Suppressor macrophage treated with lipopolysaccharide for 4 hours (primary cell): ENCODE data around the gene GGA1.

Experiments used
- DNase-seq: peaks from one replicate; pipeline ENCODE4 v3.0.0-alpha.2; 2020

GGA1 gene, protein sequence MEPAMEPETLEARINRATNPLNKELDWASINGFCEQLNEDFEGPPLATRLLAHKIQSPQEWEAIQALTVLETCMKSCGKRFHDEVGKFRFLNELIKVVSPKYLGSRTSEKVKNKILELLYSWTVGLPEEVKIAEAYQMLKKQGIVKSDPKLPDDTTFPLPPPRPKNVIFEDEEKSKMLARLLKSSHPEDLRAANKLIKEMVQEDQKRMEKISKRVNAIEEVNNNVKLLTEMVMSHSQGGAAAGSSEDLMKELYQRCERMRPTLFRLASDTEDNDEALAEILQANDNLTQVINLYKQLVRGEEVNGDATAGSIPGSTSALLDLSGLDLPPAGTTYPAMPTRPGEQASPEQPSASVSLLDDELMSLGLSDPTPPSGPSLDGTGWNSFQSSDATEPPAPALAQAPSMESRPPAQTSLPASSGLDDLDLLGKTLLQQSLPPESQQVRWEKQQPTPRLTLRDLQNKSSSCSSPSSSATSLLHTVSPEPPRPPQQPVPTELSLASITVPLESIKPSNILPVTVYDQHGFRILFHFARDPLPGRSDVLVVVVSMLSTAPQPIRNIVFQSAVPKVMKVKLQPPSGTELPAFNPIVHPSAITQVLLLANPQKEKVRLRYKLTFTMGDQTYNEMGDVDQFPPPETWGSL

DNA sequence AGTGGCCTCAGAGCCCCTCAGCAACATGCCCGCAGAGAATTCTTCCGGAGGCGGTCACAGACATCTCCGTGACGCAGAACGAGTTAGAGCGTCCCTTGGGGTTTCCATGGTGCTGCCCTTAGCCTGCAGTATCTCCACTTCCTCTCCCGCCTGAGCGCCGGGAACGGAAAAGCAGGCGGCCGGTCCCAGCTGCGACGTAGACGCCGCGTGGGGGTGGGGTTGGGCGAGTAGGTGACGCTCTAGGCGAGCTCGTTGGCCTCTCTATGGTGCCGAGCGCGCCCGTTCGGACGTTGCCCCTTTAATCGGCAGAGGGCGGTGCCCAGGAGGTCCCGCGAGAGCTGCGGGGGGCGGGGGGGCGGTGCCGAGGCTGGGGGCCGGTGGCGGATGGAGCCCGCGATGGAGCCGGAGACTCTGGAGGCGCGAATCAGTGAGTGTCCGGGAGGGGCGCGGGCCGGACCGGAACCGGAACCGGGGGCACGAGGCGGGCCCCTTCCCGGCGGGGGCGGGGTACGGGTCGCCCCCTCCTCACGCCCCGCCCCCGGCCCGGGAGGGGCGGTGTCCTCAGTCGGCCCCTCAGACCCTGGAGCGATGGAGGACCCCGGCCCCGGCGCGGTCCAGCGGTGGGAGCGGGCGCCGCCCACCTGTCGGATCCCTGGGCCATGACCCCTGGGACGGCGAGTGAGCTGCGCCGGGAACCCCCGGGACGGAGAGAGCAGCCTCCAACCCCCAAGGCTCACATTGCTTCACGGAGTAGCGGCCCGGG lies at the start of gene GGA1:
Gene GGA1 (plus strand): TSS at position 358 of the 763 bp plus-strand sequence. CDS start 27 bp downstream, at position 385.
- peak; percentile 98 for DNase-seq

DNA sequence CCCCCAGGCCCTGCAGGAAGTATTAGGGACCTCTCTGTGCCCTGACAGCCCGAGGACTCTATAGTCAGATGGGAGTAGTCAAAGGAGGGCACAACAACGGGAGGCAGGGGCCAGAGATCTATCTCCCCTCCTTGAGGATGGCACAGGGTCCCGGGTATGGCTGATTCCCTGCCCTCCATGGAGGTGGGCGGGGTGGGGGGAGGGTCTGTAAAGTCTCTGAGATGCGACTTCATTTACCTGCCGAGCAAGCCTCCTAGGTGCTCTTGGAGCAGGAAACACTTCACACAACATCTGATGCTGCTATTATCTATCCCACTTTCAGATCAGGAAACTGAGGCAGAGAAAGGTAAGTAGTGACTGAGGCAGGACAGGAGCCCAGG lies 49.1 kb upstream of the GGA1 start:
- DNase-seq: no peak

DNA sequence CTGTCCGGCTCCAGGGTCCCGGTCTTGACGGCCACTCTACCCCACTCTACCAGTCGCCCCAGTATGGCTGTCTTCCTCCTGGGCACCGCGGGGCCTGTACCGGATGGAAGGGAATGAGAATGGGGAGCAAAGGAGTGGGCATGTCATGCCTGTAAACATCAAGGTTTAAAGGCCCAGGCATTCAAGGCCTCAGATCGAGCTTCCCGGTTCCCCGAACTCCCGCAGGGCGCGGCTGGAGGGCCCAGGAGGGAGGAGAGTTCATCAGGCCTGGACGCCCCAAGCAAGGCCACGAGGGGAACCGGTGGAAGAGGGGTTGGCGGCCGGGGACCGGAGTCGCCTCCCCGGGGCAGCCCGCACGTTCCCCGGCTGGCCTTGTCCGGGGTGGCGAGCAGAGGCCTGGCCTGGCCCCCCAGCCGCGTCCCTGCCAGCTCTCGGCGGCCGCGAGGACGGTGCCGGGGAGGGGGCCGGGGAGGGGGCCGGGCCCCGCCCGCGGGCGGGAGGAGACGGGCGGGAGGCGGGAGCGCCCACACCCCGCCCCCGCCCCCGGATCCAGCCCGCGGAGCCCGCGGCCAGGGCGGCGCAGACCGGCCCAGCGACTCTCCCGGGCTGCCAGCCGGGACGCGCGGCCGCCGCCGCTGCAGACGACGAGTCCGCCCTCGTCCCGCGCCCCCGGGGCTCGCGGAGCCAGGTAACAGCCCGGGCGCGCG lies 48.6 kb upstream of the GGA1 start, which contains the start of gene CDC42EP1:
Gene CDC42EP1 (plus strand): TSS at position 580 of the 707 bp plus-strand sequence. CDS start 5,870 bp downstream, outside the sequence.
- DNase-seq: no peak

DNA sequence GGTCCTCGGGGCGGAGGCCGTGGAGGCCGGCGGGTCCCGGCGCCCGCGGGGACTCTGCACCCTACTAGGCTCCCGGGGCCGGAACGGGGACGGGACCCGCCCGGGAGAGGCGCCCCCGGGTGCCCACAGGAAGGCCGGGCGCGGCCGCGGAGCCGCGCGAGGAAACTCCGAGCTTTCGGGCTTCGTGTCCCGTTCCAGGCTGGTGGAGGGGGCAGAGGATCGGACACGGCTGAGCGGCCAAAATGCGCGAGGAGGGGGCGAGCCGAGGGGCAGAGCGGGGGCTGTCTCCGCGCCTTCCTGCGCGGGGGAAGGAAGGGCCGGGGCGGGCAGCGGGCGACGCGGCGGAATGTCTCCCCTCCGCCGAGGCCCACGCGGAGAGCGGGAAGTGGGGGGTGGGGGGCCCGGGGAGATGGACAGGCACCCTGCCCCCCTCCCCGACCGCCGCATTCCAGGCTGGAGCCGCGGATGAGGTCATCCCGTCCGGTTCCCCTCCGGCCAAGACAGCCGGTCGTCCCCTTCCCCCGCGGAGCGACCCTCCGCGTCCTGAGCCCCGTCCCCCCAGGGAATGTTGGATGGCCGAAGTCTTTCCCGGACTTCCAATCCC lies 47.9 kb upstream of the GGA1 start:
- DNase-seq: no peak

DNA sequence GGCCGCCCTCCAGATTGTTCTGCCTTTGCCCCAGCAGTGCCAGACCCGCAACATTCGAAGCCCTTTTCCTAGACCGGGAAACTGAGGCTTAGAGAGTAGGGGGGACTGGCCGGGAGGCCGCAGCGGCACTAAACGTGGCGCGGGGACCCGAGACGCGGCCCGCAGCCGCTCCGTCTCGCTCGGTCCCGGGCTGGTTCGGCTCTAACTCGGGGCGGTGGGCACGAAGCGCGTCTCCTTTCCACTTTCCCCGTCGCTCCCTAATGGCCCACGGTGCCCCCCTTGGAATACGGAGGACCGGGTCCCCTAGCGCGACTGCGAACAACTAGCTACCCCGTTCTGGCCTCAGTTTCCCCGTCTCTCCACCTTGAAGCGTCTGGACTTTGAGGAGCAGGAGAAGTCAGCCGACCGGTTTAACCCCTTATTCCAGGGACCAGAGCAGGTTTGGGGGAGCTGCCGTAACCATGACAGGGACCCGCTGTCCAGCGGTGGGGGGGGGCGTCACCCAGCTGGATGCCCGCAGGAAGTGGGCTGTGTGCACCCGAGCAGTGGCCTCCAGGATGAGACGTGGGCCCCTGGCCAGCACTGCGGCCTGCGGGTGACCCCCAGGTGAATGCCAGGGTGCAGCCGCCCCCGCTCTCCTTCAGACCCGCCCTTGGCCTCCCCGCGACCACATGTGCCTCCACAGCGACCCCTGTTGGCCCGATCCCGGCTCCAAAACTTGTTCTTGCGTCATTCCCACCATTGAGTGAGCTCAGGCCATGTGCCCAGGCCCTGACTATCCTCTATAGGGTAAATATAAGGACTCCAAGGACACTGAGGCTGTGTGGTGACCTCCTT lies 47.2 kb upstream of the GGA1 start:
- DNase-seq: peak; percentile 84

DNA sequence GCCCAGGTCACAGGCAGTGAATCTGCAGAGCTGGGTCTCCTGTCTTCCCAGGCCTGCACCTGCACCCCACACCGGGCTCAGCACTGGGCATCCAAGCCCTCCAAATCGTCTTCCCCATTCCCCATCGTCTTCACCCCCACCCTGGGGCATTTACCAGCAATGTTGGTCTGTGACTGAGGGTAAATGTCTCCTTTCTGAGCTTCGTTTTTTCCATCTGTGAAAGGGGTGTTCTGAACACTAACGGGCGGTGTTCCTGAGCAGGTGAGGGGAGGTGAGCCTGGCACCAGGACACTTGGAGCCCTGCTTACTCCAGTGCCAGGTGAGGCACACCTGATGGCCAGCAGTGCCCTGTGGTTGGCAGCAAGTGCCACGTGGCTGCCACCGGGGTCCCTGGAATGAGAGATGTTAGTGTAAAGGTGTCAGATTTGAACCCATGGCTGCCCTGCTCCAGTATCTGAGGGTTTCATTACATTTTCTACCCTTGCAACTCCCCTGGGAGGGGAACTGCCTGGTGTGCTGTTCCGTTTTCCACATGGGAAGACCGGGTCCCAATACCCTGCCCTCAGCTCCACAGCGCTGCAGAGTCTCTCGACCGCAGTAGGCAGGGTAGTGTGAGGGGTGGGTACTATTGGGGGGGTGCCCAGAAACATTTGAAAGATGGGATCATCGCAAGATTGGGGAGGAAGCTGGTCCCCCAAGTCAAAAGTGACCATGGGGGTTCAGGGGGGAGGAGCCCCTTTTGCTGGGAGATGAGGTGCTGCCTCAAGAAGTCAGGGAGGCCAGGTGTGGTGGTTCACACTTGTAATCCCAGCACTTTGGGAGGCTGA lies 46.4 kb upstream of the GGA1 start:
- DNase-seq: no peak

DNA sequence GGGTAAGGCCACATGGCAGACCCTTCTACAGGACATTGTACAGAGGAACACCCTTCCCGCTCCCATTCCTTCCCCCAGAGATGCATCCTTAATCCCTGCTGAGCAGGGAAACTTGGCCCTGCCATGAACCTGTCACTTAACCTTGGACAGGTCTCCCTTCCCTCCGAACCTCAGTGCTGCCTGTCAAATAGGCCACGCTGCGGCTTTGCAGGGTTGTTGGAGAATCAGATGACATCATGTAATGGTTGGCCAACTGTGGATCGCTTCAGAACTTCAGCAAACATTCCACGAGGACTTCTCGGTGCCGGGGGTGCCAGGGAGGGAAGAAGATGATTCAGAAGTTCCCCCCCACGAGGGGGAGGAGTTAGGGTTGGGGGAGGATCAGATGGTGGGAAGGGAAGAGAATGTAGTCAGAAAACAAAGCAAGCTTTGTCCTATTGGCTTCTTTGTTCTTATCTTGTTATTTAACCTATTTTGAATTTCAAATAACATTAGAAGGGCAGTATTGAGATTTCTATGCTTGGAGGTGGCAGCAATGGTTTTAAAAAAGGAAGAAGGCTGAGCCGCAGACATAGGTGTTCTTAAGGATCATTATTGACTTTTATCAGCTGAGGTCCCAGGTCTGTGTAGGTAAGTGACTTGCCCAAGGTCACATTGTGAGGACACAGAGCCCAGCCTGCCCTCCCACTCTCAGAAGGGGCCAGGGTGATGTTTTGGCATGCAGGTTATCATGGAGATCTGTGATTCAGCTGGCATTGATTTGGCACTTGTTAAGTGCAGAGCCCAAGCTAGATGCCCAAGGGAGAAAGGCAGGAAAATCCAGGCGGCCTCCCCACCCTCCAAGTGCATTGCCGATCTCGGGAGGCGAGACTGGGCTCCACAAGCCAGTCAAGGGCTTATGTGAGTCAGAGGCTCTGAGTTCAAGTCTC lies 45.2 kb upstream of the GGA1 start:
- DNase-seq: peak; percentile 48

DNA sequence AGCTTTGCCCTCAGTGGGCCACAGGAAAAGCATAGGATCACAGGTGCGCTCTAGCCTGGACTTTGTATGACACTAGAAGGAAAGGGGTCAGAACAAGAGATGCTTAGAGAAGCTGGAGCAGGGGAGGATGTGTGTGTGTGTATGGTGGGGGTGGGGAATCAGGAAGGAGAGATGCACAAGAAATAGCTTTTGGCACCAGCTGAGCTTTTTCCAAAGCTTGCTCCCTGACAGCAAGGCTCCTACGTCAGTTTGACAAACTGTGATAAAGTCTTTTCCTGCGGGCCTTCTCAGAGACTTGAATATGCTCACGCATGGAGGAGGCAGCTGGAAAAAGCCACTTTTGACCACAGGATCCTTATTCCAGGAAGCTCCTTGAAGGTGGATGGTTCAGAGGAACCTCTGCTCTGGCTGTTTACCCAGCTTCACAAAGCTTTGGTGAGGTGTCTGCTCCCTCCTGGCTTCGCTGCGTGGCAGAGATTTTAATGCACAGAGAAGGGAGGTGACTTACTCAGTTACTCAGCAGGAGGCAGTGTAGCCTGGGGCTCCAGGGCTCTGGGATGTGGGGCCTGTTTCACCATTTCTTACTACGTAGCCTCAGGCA lies 44.4 kb upstream of the GGA1 start:
- no peak for DNase-seq

DNA sequence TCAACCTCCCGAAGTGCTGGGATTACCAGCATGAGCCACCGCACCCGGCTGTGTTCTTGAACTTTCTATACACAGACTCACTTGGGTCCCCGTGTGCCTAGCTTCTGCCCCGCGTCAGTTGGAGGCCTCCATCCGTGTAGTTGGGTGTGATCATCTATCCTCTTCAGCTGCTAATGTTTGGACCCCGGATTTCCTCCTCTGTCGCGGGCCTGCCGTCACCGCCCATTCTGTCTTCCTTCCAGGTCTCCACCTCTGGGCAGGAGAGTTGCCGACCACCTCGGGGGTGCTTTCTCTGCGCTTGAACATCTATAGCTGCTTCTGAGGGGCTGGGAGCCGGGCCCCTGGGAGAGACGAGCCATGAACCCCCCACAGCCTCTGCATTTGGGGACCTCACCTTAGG lies 42.8 kb upstream of the GGA1 start:
- DNase-seq: no peak

DNA sequence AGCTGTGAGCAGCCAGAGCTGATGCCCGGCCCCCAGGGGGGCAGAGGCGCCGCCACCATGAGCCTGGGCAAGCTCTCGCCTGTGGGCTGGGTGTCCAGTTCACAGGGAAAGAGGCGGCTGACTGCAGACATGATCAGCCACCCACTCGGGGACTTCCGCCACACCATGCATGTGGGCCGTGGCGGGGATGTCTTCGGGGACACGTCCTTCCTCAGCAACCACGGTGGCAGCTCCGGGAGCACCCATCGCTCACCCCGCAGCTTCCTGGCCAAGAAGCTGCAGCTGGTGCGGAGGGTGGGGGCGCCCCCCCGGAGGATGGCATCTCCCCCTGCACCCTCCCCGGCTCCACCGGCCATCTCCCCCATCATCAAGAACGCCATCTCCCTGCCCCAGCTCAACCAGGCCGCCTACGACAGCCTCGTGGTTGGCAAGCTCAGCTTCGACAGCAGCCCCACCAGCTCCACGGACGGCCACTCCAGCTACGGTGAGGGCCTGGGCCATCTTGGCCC lies 42.3 kb upstream of the GGA1 start:
- peak; percentile 68 for DNase-seq

DNA sequence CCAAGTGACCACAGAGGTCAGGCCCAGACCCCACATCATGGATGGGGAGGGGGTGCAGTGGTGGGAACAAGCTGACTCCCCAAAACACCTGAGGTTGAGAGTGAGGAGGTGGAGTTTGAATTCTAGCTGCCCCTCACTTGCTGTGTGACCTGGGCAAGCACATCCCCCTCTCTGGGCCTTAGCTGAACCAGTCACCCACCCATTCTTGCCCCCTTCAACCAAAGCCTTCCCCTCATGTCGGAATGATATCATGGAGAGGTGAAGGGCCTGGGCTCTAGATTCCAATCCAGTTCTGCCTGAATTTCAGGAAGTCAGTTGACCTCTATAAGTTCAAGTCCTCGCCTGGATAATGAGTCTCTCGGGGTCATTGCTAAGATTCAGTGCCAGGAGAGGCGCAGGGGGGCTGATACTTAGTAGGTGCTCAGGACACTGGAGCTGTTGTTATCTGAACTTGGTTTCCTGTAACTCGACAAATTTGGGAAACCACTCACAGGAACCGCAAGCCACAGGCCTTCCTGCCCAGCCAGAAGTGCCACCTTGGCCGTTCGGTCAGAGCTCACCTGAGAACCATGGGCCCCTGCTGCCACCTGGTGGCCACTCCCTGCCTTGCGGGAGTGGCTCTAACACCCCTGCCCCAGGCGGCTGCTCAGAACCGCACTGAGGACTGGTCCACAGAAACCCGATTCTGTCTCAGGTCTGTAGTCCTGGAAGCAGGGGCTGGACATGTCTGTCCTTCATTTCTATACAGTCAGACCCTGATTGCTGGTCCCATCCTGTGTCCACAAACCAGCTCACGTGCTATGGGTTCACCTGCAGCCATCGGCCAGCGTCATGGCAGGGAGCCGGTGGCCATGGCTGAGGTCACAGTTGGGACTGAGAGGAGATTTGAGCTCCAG lies 41.5 kb upstream of the GGA1 start:
- DNase-seq: peak; percentile 83

DNA sequence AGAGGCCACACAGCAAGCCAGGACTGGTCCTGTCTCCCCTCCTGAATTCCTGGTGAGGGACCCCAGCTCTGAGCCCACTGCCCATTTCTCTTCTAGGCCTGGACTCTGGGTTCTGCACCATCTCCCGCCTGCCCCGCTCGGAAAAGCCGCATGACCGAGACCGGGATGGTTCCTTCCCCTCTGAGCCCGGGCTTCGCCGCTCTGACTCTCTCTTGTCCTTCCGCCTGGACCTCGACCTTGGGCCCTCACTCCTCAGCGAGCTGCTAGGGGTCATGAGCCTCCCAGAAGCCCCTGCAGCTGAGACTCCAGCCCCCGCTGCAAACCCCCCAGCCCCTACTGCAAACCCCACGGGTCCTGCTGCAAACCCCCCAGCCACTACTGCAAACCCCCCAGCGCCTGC lies 40.6 kb upstream of the GGA1 start:
- DNase-seq: no peak

DNA sequence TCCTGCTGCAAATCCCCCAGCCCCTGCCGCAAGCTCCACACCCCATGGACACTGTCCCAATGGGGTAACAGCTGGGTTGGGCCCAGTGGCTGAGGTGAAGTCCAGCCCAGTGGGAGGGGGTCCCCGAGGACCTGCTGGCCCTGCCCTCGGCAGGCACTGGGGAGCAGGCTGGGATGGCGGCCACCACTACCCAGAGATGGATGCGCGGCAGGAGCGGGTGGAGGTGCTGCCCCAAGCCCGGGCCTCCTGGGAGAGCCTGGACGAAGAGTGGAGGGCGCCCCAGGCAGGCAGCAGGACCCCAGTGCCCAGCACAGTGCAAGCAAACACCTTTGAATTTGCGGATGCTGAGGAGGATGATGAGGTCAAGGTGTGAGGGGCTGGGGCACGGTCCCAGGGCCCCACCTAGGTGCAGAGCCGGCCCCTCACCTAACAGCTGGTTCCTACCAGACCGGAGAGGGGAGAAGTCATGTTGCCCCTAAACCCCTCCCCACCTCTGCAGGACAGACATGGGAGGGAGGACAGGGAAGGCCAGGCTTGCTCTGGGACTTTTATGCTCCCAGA lies 40.1 kb upstream of the GGA1 start:
- no peak for DNase-seq

DNA sequence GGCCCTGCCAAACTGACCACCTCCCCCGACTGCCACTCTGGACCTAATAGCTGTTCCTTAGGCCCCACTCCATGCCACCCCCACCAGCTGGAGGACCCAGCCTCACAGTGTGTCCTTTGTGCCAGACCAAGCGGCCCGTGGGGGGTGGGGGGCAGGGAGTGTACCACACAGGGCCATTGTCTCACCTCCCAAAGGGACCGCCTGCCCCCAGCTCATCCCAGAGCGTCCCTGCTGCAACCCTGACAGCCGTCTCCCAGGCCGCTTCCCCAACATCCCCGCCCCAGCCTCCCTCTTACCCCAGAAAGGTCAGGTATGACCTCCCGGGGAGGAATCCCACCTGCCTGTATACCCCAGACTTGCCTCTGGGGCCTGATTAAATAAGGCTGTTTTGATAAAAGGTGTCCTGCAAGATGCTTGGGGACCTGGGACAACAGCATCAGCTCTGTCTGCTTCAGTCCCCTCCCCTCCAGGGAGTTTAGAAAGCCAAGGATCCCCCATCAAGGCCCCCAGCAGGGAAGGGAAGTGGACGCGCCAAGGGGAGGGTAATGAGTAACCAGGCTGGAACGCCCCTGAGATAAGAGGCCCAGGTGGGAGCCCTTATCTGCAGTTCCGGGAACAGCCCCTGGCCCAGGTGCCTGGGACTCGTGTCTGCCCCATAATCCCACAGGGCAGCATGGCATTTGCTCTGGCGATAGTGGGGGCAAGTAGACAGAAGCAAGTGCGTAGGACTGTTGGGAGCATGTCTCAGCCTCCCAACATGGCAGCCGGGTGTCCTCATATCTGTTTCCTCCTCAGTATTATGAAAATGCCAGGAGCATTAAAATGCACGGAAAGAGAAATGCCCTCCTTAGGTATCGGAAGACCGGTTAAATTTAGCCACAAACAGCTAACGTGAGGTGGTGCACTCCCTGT lies 39.4 kb upstream of the GGA1 start:
- DNase-seq: no peak

DNA sequence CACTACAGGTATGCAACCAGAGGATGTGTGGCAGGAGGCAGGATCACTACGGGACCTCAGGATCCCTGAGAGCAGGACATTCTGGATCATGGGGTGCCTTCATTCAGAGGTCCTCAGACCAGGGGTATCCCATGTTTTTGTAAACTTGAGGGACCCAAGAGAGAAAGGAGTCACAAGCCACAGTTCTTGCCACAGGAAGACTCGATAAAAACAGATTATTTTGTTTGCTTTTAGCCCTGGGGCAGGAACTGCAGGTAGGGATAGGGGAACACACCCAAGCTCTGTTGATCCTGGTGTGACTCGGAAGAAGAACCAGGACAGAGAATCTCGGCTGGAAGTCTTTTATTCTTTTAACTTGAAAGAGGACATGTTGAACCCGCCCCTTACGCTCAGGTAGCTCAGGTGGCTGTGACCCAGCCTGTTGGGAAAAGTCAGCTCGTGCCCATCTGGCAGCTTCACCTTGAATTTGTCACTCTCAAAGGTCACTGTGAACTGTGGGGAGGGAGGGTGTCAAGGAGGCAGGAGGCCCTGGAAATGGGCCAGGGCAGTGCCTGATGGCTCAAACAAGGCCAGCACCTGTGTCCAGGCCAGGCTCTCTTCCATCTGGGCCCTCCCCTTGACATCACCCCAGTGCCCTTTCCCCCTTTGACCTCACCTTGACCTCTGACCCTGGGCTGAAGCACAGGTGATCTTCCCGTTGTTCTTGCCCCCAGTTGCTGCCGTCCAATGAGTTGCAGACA lies 38.5 kb upstream of the GGA1 start:
- no peak for DNase-seq

DNA sequence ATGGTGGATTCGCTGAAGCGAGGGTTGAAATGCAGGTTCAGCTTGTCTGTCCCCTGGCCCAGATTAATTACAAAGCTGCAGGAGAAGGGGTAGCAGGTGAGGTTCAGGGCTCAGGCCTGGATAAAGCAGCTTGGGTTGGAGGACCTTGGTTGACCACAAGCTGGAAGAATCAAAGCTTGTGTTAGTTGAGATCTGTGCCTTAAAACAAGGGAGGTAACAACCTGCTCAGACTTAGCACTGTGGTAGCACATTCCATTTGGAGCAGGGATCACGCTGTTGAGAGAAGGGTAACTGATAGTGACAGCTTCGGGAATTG lies 38.0 kb upstream of the GGA1 start:
- DNase-seq: no peak
